Activated CD4-positive, alpha-beta T cell treated with anti-CD3 and anti-CD28 coated beads, Interleukin-2, amount 50 U/mL, for 4 hours (primary cell): ENCODE measurements around the gene NELL1.

Experiments used
- DNase-seq, 2 experiments: peaks; one replicate each; pipeline ENCODE4 v3.0.0-alpha.2; 2020

Gene NELL1

DNA sequence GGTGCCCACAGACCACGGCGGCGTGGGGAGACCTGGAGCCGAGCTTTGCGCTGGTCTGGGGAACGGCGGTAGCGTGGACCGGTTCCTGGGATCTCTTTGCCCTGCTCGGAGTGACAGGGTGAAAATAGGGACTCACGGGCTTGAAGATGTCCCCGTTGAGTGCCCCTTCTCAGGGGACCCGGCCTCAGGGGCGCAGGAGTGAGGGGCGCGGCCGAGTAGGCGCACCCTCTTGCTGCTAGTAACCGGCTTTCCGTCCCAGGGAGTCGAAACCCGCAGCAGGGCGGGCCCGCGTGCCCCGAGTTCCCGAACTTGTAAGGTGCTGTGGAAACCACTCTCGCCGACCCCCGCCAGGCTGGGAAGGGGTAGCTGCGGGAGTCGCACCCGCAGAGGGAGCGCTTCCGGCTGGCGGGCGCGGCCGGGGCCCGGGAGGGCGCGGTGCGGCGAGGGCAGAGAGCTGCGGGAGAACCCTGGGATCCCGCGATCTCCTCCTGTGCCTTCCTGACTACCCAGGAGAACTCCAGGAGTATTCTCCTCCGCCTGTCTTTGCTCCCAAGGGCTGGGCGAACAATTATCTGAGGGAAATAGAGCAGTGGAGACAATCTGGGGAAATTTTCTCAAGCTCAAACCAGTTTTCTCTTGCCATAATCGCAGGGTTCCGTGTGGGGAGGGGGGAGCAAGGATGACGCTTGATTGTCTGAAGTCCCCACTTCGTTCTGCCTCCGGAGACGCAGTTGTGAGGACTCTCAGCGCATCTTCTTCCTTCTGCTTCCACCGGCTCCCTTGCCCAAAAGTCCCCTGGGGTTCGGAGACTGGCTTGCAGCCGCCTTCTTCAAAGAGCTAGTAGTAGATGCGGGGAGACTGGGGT lies 666 bp downstream of the NELL1 start:
- no peak for DNase-seq

GRCh38 chr11:20670932-20671403 lies 1.6 kb downstream of the NELL1 start:
- DNase-seq, result no peak

DNA sequence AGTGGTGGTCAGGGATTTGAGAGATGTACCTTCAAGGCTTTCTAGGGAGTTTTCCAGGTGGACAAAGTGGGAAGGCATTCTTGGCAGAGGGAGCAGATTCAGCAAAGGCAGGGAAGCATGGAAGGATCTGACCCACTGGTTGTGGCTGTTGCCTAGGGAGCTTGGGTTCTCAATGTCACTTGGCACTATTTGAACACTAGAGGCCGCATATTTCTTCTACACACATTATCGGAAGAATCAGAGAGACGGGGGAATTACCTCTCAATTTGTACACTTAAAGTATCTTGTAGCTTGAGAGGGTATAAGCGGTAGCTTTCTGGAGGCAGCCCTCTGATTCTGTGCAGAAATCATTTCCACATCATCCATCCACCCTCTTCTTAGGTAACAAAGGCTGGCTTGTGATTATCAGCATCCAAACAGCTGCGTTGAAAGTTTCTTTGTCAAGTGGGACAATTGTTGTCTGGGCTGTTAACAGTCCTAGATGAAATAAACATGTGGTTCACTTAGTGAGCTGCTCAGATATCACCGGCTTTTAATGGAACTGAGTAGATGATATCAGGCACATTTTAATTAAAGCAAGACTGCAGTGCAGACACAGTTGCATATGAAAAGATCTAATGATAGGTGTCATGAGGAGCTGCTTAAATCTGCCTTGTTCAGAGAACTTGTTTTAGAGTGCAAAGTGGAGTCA lies 2.6 kb downstream of the NELL1 start:
- no peak for DNase-seq

GRCh38 chr11:20672575-20672974 lies 3.2 kb downstream of the NELL1 start:
- DNase-seq, result no peak

- no peak for DNase-seq
Measured at GRCh38 chr11:20676658-20677057, 7.3 kb downstream of the NELL1 start.

DNA sequence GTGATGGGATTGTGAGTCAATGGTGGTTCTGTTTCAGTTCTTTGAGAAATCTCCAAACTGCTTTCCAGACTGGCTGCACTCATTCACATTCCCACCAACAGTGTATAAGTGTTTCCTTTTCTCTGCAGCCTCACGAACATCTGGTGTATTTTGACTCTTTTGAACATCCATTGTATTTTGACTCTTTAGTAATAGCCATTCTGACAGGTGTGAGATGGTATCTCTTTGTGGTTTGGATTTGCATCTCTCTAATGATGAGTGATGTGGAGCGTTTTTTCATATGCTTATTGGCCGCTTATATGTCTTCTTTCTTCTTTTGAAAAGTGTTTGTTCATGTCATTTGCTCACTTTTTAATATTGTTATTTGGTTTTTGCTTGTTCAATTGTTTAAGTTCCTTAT lies 19.4 kb downstream of the NELL1 start:
- no peak for DNase-seq

- no peak for DNase-seq
Measured at GRCh38 chr11:20707876-20708275, 38.5 kb downstream of the NELL1 start.

GRCh38 chr11:20712912-20713311 lies 43.5 kb downstream of the NELL1 start:
- no peak for DNase-seq

DNA sequence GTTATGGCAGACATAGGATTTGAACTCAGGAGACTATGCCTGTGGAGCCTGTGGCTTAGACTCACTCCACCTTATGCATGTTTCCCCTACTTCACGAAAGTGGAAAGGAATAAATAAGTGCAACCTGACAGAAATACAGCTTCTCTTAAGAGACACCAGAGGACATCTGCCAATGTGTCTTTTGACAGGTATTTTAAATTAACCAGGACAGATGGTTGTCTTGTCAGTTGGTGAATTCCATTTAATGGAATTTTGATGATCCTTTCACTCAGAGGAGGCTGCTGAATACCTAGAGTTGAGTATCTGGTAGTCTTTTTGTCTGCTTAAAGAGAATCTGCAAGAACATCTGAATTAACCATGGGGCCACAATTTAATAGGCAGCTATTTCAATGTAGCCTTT lies 46.1 kb downstream of the NELL1 start:
- DNase-seq, result no peak

- no peak for DNase-seq
Measured at GRCh38 chr11:20715931-20716330, 46.5 kb downstream of the NELL1 start.

DNA sequence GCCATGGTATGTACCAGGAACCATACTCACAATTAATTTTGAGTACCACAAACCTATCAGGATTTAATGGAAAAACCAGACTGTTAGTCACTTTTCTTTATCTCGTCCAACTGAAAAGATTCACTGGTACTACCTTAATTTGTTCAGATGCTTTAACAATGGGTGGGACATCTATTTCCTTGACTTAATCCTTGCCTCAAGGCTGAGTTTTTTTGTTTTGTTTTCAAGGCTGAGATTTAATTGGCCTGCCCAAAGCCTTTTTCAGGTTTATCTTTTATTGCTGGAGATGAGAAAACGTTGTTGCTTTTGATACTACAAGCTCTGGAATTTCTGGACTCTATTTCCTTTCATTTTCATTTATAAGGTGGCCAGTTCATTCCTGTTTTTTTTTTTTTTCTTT lies 50.4 kb downstream of the NELL1 start:
- no peak for DNase-seq

DNA sequence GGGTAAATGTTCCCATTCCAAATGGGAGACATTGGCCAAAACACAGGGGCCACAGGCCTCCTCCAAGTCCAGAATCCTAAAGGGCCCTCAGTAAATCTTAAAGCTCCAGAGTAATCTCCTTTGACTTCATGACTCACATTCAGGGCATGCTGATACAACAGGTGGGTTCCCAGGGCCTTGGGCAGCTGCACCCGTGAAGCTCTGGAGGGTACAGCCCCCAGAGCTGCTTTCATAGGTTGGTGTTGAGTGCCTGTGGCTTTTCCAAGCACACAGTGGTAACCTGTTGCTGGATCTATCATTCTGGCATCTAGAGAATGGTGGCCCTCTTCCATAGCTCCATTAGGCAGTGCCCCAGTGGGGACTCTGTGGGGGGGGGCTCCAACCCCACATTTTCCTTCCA lies 54.0 kb downstream of the NELL1 start:
- DNase-seq, result no peak

GRCh38 chr11:20729597-20730105 lies 60.3 kb downstream of the NELL1 start:
- DNase-seq, result no peak

GRCh38 chr11:20731676-20732215 lies 62.4 kb downstream of the NELL1 start:
- DNase-seq, result no peak

GRCh38 chr11:20739107-20739506 lies 69.7 kb downstream of the NELL1 start:
- no peak for DNase-seq

- no peak for DNase-seq
Measured at GRCh38 chr11:20739577-20739976, 70.2 kb downstream of the NELL1 start.

- no peak for DNase-seq
Measured at GRCh38 chr11:20754933-20755332, 85.5 kb downstream of the NELL1 start.

- no peak for DNase-seq
Measured at GRCh38 chr11:20759541-20759940, 90.2 kb downstream of the NELL1 start.

- no peak for DNase-seq
Measured at GRCh38 chr11:20760811-20761210, 91.4 kb downstream of the NELL1 start.

DNA sequence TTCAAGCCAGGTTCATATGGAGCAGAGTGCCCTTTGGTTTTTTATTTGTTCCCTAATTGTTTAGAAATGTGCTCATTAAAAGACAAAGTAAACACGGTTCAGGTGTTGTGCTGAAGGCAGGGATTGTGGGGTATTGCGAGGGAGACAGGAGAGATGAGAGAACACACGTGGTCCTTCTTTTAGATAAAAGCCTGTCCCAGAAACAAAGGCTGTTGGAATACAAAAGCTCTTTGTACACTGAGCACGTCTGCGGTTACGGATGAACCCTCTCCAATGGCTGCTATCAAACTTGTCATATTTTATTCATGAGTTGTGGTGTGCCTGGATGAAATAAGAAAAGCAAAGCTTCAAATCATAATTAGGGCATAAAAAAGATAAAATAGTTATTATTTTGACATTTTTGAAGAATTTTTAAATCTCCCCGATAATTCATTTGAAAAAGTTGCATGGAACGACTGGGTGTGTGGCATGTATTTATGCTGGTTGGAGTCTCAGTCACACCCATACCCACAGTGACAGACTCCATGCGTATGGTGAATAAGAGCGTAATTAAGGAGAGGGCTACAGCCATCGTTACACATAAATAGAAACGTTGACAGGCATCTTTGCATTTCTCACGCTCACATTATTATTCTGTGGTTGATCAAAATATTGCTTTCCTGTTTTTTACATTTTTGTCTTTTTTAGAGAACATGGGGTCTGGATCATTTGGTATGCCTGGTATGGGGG lies 92.9 kb downstream of the NELL1 start:
- no peak for DNase-seq

DNA sequence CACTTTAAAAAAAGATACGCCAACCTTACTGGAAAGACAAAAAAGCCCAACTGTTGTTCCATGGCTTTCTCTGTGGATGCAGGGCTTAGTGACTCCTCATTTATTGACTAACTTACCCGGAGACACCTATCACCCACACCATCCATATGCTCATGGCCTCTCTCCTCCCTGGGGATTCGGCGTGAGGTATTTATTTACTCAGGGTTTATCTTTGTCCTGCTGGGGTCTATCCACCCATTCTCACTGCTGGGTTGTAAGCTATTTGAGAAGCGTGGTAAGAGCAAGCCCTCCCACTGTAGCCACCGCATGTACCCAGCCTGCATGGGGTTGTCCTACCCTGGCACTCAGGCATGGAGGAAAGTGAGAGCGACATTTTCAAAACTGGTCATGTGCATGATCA lies 93.6 kb downstream of the NELL1 start:
- DNase-seq, result no peak

DNA sequence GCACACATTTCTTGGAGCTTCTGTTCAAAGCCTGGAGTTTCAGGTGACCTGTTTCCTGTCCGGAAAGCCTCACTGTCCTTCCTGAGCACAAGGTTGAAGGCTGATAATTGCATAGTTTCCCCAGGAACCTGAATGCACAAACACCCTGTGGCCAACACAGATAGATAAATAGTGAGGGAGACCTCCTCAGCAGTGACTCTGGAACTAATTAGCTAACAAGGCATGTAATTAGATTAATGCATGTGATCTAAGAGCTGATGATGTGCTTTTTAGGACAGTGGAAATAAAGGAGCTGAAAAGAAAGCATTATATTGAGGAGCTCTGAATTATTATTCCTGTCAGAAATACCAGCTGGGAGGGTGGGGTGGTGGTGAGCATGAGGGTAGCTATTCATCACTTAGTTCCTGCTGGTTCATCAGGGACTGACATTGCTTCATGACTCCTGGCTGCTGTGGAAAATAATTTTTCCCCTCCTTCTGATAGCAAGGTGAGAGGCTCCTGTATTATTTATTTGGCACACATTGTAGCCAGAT lies 101.1 kb downstream of the NELL1 start:
- DNase-seq, result no peak

- DNase-seq, result no peak
Measured at GRCh38 chr11:20771026-20771425, 101.6 kb downstream of the NELL1 start.
